Erythroblast (primary cell): ENCODE data around the gene EPN1.

ENCODE experiments used
- GATA1 ChIP-seq: IDR thresholded peaks from 2 replicates; pipeline ENCODE4 v1.6.1; 2011; ENCODE audit warnings: low read depth, mild to moderate bottlenecking, control low read depth, low read length, moderate library complexity
- POLR2A ChIP-seq: IDR thresholded peaks from 2 replicates; pipeline ENCODE4 v1.6.1; 2011; ENCODE audit warnings: mild to moderate bottlenecking, low read length

DNA sequence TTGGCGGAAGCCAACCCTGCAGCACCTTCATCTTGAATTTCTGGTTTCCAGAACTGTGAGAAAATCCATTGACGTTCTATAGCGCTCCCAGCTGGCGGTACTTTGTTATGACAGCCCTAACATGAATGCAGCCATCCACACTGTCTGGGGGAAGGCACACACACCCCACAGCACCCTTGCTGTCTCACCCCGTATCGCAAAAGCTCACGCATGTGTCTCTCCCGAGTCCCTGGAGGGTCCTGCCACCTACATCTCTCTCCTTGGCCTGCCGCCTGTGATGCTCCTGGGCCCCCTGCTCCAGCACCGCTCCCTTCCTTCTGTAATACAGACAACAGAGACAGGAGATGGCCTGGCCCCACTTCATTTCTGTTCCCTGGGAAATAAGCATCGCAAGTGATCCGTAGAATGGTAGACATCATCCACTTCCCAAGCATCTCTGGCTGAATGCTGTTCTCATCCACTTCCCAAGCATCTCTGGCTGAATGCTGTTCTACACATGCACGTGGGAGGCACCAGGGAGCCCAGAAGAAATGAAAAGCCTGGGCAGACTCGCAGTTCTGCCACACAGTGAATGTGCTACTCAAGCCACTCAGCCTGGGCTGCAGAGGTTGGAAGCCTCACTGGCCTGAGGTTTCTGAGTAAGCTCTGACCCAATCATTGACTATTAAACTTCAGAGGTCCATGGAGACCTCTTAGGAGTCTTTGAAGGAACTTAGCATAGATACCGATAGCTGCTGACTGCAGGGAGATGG, 29.6 kb downstream of the EPN1 start:
- no peak for TF ChIP-seq POLR2A
- no peak for TF ChIP-seq GATA1
